GM12872 (cell line): Measurements from ENCODE around the gene GDF15.

Experiments used
- CTCF ChIP-seq: IDR thresholded peaks from 3 replicates; pipeline ENCODE4 v1.5.1; 2011; ENCODE audit warnings: low read depth, mild to moderate bottlenecking, low read length, moderate library complexity; ENCODE audit not compliant: insufficient read depth

Gene GDF15

GRCh38 chr19:18412610-18413239 lies 26.8 kb downstream of the GDF15 start:
- TF ChIP-seq CTCF: no peak

- no peak for TF ChIP-seq CTCF
Measured at GRCh38 chr19:18414504-18415177, 28.7 kb downstream of the GDF15 start.

GRCh38 chr19:18415178-18415867 lies 29.4 kb downstream of the GDF15 start:
- no peak for TF ChIP-seq CTCF

- no peak for TF ChIP-seq CTCF
Measured at GRCh38 chr19:18416778-18417249, 30.9 kb downstream of the GDF15 start.

GRCh38 chr19:18417250-18418028 lies 31.5 kb downstream of the GDF15 start:
- no peak for TF ChIP-seq CTCF

- TF ChIP-seq CTCF: no peak
Measured at GRCh38 chr19:18418029-18418482, 32.1 kb downstream of the GDF15 start.
